GM12864 (cell line): ENCODE data around the gene EFNA4.

ENCODE experiments used
- DNase-seq: peaks from one replicate; pipeline ENCODE4 v3.0.0-alpha.2; 2011; ENCODE audit warnings: low read depth
- H3K4me3 ChIP-seq: 2 replicates; pipeline ENCODE4 v1.5.1; 2011; ENCODE audit warnings: mild to moderate bottlenecking, low read depth, low read length, control low read depth
- TF ChIP-seq, protein P1 (sequence below): IDR thresholded peaks from 2 replicates; pipeline ENCODE4 v1.5.1; 2011; ENCODE audit warnings: low read depth, mild to moderate bottlenecking, moderate library complexity, low read length, control low read depth, inconsistent platforms; ENCODE audit errors: missing control alignments

Gene EFNA4

GRCh38 chr1:155034318-155035208, 29.0 kb upstream of the EFNA4 start:
- DNase-seq, result no peak

DNA sequence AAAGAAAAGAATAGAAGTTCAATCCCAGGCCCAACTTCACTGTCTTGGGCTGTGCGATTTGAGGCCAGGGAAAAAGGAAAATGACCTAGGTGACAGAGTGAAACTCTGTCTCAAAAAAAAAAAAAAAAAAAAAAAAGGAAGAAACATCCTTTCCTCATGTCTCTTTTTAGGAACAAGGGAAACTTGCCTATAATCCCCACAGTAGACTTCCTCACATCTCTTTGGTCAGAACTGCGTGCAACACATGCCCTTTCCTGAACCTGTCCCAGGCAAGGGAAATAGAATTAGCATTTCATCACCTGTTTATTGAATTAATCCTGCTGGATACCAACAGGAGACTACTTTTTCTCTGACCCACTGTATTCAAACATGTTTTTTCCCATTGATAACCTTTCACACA, 27.6 kb upstream of the EFNA4 start:
- TF ChIP-seq, protein P1, sequence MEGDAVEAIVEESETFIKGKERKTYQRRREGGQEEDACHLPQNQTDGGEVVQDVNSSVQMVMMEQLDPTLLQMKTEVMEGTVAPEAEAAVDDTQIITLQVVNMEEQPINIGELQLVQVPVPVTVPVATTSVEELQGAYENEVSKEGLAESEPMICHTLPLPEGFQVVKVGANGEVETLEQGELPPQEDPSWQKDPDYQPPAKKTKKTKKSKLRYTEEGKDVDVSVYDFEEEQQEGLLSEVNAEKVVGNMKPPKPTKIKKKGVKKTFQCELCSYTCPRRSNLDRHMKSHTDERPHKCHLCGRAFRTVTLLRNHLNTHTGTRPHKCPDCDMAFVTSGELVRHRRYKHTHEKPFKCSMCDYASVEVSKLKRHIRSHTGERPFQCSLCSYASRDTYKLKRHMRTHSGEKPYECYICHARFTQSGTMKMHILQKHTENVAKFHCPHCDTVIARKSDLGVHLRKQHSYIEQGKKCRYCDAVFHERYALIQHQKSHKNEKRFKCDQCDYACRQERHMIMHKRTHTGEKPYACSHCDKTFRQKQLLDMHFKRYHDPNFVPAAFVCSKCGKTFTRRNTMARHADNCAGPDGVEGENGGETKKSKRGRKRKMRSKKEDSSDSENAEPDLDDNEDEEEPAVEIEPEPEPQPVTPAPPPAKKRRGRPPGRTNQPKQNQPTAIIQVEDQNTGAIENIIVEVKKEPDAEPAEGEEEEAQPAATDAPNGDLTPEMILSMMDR, result no peak
- DNase-seq, result no peak

More at GRCh38 chr1:155034318-155035208, 29.0 kb upstream of the EFNA4 start:
- H3K4me3 ChIP-seq, result no peak overlapping the region
- TF ChIP-seq, protein P1, result no peak

DNA sequence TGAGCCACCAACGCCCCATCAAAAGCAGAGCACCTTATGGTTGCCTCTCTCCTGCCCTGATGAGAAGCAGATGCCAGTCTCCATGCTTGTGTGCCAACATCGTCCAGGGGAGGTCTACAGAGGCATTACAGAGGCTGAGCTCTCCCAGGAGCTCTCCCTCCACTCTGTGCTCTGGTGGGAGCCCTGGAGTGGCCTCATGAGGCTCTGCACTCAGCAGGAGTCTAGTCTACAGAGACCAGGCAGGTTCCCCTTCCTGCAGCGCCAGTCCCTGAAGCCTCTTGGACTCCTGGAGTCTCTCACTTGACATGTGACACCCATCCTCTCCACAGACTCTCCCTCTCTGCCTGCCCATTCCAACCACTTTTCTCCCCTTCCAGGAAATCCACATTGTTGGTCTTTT, 26.5 kb upstream of the EFNA4 start:
- TF ChIP-seq, protein P1, result no peak
- DNase-seq, result no peak
- H3K4me3 ChIP-seq, result no peak overlapping the region

More for the DNA sequence above, 27.6 kb upstream of the EFNA4 start:
- no peak overlapping the region for H3K4me3 ChIP-seq

DNA sequence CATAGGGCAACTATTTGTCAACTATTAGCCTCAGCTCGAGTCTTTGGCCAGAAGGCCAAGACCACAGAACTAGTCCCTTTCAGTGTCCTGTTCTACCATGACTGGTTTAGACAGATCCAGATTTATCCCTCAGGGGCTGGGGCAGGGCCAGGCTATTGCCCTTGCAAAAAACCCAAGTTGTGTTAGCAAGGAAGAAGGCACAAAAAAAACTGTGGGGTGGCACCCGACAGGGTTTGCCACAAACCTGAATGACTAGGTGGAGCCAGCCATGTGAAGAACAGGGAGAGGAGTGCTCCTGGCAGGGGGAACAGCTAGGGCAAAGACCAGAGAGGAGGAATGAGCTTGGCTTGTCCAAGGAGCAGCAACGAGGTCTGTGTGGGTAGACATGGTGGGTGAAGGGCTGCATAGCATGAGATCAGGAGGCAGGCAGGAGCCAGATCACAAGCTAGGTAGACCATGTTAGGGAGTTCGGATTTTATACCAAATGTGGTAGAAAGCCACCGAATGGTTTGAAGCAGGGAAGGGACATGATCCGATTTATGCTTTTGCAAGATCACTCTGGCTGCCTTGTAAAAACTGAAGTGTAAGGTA, 25.6 kb upstream of the EFNA4 start:
- no peak for DNase-seq
- TF ChIP-seq, protein P1, result no peak
- H3K4me3 ChIP-seq, result no peak overlapping the region

GRCh38 chr1:155038602-155039307, 24.8 kb upstream of the EFNA4 start:
- no peak overlapping the region for H3K4me3 ChIP-seq
- DNase-seq, result no peak
- TF ChIP-seq, protein P1, result no peak

GRCh38 chr1:155039308-155039669, 24.3 kb upstream of the EFNA4 start:
- TF ChIP-seq, protein P1, result no peak
- no peak for DNase-seq

More at GRCh38 chr1:155039308-155039669, 24.3 kb upstream of the EFNA4 start:
- no peak overlapping the region for H3K4me3 ChIP-seq
